AG09309 (cell line): ENCODE data around the gene MTHFD1L.

ENCODE experiments used
- DNase-seq: peaks from one replicate; pipeline ENCODE4 v3.0.0-alpha.2; 2010; ENCODE audit warnings: low read depth
- H3K4me3 ChIP-seq: 2 replicates; pipeline ENCODE4 v1.5.1; 2011; ENCODE audit warnings: mild to moderate bottlenecking, low read depth, low read length, moderate library complexity; ENCODE audit not compliant: control insufficient read depth
- CTCF ChIP-seq: IDR thresholded peaks from 2 replicates; pipeline ENCODE4 v1.5.1; 2011; ENCODE audit warnings: mild to moderate bottlenecking, low read depth, low read length, inconsistent platforms; ENCODE audit not compliant: insufficient read depth, control insufficient read depth; ENCODE audit errors: missing control alignments

The MTHFD1L gene

GRCh38 chr6:151091571-151091970 lies 226.1 kb downstream of the MTHFD1L start:
- TF ChIP-seq CTCF: no peak
- H3K4me3 ChIP-seq: no peak overlapping the region
- DNase-seq: no peak

GRCh38 chr6:151092591-151092990 lies 227.1 kb downstream of the MTHFD1L start:
- no peak for DNase-seq
- H3K4me3 ChIP-seq: no peak overlapping the region
- no peak for TF ChIP-seq CTCF

GRCh38 chr6:151093706-151094105 lies 228.2 kb downstream of the MTHFD1L start:
- H3K4me3 ChIP-seq: no peak overlapping the region
- no peak for TF ChIP-seq CTCF
- no peak for DNase-seq

- no peak for DNase-seq
- no peak overlapping the region for H3K4me3 ChIP-seq
- TF ChIP-seq CTCF: no peak
Observed at GRCh38 chr6:151095538-151096254, 230.2 kb downstream of the MTHFD1L start.

GRCh38 chr6:151096255-151096612 lies 230.7 kb downstream of the MTHFD1L start:
- peak; percentile 4 for DNase-seq
- TF ChIP-seq CTCF: no peak
- H3K4me3 ChIP-seq: no peak overlapping the region

GRCh38 chr6:151096691-151097606 lies 231.4 kb downstream of the MTHFD1L start:
- DNase-seq: no peak
- H3K4me3 ChIP-seq: no peak overlapping the region
- no peak for TF ChIP-seq CTCF
